GM12864 (cell line): Measurements from ENCODE around the gene KCNIP1.
"Not testable (repeated sequence)": the region's sequence is repeated elsewhere in the genome, so short reads cannot be mapped to it uniquely, and the experiment has no call there.

Source experiments
- DNase-seq: peaks from one replicate; pipeline ENCODE4 v3.0.0-alpha.2; 2011; ENCODE audit warnings: low read depth
- H3K4me3 ChIP-seq: 2 replicates; pipeline ENCODE4 v1.5.1; 2011; ENCODE audit warnings: mild to moderate bottlenecking, low read depth, low read length, control low read depth
- CTCF ChIP-seq: IDR thresholded peaks from 2 replicates; pipeline ENCODE4 v1.5.1; 2011; ENCODE audit warnings: low read depth, mild to moderate bottlenecking, moderate library complexity, low read length, control low read depth, inconsistent platforms; ENCODE audit errors: missing control alignments

Gene KCNIP1

GRCh38 chr5:170752257-170753215 is 248.7 kb downstream of the KCNIP1 start:
- no peak overlapping the region for H3K4me3 ChIP-seq
- TF ChIP-seq CTCF = no peak
- no peak for DNase-seq

GRCh38 chr5:170753311-170753710 is 249.5 kb downstream of the KCNIP1 start:
- no peak overlapping the region for H3K4me3 ChIP-seq

GRCh38 chr5:170754508-170754907 is 250.7 kb downstream of the KCNIP1 start:
- not testable (repeated sequence) for H3K4me3 ChIP-seq, DNase-seq

More at GRCh38 chr5:170753311-170753710, 249.5 kb downstream of the KCNIP1 start:
- TF ChIP-seq CTCF = no peak
- no peak for DNase-seq

- TF ChIP-seq CTCF = no peak
- no peak for DNase-seq
- H3K4me3 ChIP-seq = no peak overlapping the region
Measured at GRCh38 chr5:170755679-170756456, 252.0 kb downstream of the KCNIP1 start.

GRCh38 chr5:170756691-170757090 is 252.9 kb downstream of the KCNIP1 start:
- DNase-seq = no peak
- TF ChIP-seq CTCF = no peak
- H3K4me3 ChIP-seq = no peak overlapping the region

GRCh38 chr5:170757182-170757601 is 253.4 kb downstream of the KCNIP1 start:
- DNase-seq = no peak
- no peak overlapping the region for H3K4me3 ChIP-seq
- TF ChIP-seq CTCF = no peak

GRCh38 chr5:170757669-170758068 is 253.8 kb downstream of the KCNIP1 start:
- DNase-seq = no peak
- no peak overlapping the region for H3K4me3 ChIP-seq
- no peak for TF ChIP-seq CTCF
